K562 (cell line): ENCODE measurements around the gene GGTLC2. TPM values are rescaled to one million over a fixed set of nuclear protein-coding genes. Genes with fewer than 3 reads are reported as not detected.

Source experiments
- ATAC-seq: fragments of 200-7000 bp; cut with Tn5 transposase; 3 replicates; pipeline ENCODE4 v1.9.1; 2020; ENCODE audit warnings: moderate library complexity
- BruUV-seq: library from RNA; stranded (reverse); fragments of 400-500 nt; replicated peaks from 2 replicates; lab custom pipeline; 2021; lab: Mats Ljungman, UMichigan
- CTCF ChIA-PET: fragments of 300-600 bp; formaldehyde crosslinking; extraction: SDS; loops from one replicate; lab custom pipeline; 2021; ENCODE audit warnings: low intra/inter-chr PET ratio; lab: Yijun Ruan, JAX
- POLR2A ChIA-PET: fragments of 300-600, 350-650 bp; sonication (Branson Sonifier 250); formaldehyde crosslinking; extraction: SDS; loops from one replicate; lab custom pipeline; 2021; ENCODE audit warnings: antibody characterized with exemption, inconsistent platforms; lab: Yijun Ruan, JAX
- DNase-seq, 4 experiments: peaks; one replicate each; pipeline versions ENCODE4 v3.0.0 to v3.0.0-alpha.2; 2011 to 2018; ENCODE audit warnings: low spot score in 3 of 4, mixed read lengths in 3 of 4; ENCODE audit errors: extremely low read depth in 1 of 4
- FAIRE-seq: peaks from 2 replicates; lab custom pipeline; 2011; peaks lifted over from hg19 to GRCh38; lab: Jason Lieb, UNC
- H2AFZ ChIP-seq: 2 replicates; pipeline ENCODE4 v1.6.0; 2011; ENCODE audit warnings: low read depth, low read length, control low read depth, inconsistent platforms
- H3K27ac ChIP-seq: fragments of 200-600 bp; 3 replicates; pipeline ENCODE4 v1.8.0; 2011; ENCODE audit warnings: low read depth, mild to moderate bottlenecking, control low read depth, inconsistent platforms, low read length, moderate library complexity, mixed read lengths; ENCODE audit errors: extremely low read depth
- H3K27me3 ChIP-seq, 2 experiments: fragments of 300-600 bp in 1 of 2; 2 replicates in 1 of 2; 3 replicates in 1 of 2; pipeline versions ENCODE4 v1.6.0 to v1.8.0; 2011; ENCODE audit warnings: inconsistent platforms in 2 of 2, low read length in 2 of 2, mild to moderate bottlenecking in 1 of 2, mixed read lengths in 1 of 2, moderate library complexity in 1 of 2; ENCODE audit not compliant: control insufficient read depth in 2 of 2, insufficient read depth in 2 of 2
- H3K36me3 ChIP-seq: fragments of 300-600 bp; 3 replicates; pipeline ENCODE4 v1.8.0; 2011; ENCODE audit warnings: mild to moderate bottlenecking, low read length, inconsistent platforms; ENCODE audit not compliant: control insufficient read depth, insufficient read depth
- H3K4me1 ChIP-seq, 2 experiments: fragments of 200-600 bp in 1 of 2; replicated peaks in 1 of 2; 2 replicates in 1 of 2; 3 replicates in 1 of 2; pipeline versions ENCODE4 v1.5.1 to v1.8.0; 2011; ENCODE audit warnings: inconsistent platforms in 2 of 2, low read length in 2 of 2, mild to moderate bottlenecking in 1 of 2, mixed read lengths in 1 of 2, moderate library complexity in 1 of 2; ENCODE audit not compliant: control insufficient read depth in 2 of 2, insufficient read depth in 2 of 2
- H3K4me2 ChIP-seq: 2 replicates; pipeline ENCODE4 v1.6.1; 2011; ENCODE audit warnings: low read length, control low read depth, inconsistent platforms, mixed read lengths; ENCODE audit not compliant: insufficient read depth
- H3K4me3 ChIP-seq: fragments of 200-600 bp; sonication (generic), shearing (Covaris generic); 2 replicates; pipeline ENCODE4 v1.5.1; 2016; ENCODE audit warnings: control low read depth, inconsistent platforms
- H3K79me2 ChIP-seq: fragments of 200-600 bp; 3 replicates; pipeline ENCODE4 v1.8.0; 2011; ENCODE audit warnings: low read length, inconsistent platforms; ENCODE audit not compliant: control insufficient read depth, insufficient read depth
- H3K9ac ChIP-seq, 2 experiments: 2 replicates each; pipeline versions ENCODE4 v1.6.0 to v1.6.1; 2011; ENCODE audit warnings: low read depth in 2 of 2, low read length in 2 of 2, control low read depth in 1 of 2, inconsistent platforms in 1 of 2, mild to moderate bottlenecking in 1 of 2, mixed read lengths in 1 of 2; ENCODE audit not compliant: insufficient read depth in 1 of 2
- H3K9me1 ChIP-seq: one replicate; pipeline ENCODE4 v1.6.0; 2011; ENCODE audit warnings: inconsistent platforms, mild to moderate bottlenecking, low read length, moderate library complexity; ENCODE audit not compliant: control insufficient read depth, insufficient read depth
- H3K9me3 ChIP-seq: replicated peaks from 2 replicates; pipeline ENCODE4 v1.5.1; 2011; ENCODE audit warnings: low read depth, low read length, inconsistent platforms; ENCODE audit not compliant: control insufficient read depth, insufficient read depth
- H4K20me1 ChIP-seq: replicated peaks from 2 replicates; pipeline ENCODE4 v1.6.1; 2011; ENCODE audit warnings: low read length, inconsistent platforms, mixed read lengths; ENCODE audit not compliant: control insufficient read depth, insufficient read depth
- CEBPZ ChIP-seq: fragments of 150-350 bp; IDR thresholded peaks from 2 replicates; pipeline ENCODE4 v1.6.1; 2014; ENCODE audit warnings: low read depth, mild to moderate bottlenecking, low read length, borderline replicate concordance
- ELK3 ChIP-seq: fragments of 450-650 bp; formaldehyde crosslinking; IDR thresholded peaks from 2 replicates; pipeline ENCODE4 v1.4.0; 2020; ENCODE audit warnings: mild to moderate bottlenecking
- HMGXB4 ChIP-seq: sonication (generic); formaldehyde crosslinking; IDR thresholded peaks from 2 replicates; pipeline ENCODE4 v1.8.1; 2023; ENCODE audit warnings: mild to moderate bottlenecking, missing genetic modification reagents
- HNRNPUL1 ChIP-seq: fragments of 200-400 bp; formaldehyde crosslinking; IDR thresholded peaks from 2 replicates; pipeline ENCODE4 v1.6.1; 2017; ENCODE audit warnings: low read length
- MLX ChIP-seq, 2 experiments: fragments of 450-650 bp in 1 of 2; sonication (generic) in 1 of 2; formaldehyde crosslinking; conservative IDR thresholded peaks; 2 replicates each; pipeline versions ENCODE4 v1.4.0 to v1.8.1; 2020 to 2022; ENCODE audit warnings: mild to moderate bottlenecking in 1 of 2, missing genetic modification reagents in 1 of 2
- NCOR1 ChIP-seq: fragments of 450-650 bp; IDR thresholded peaks from 2 replicates; pipeline ENCODE4 v1.6.1; 2016; ENCODE audit warnings: mild to moderate bottlenecking, moderate library complexity
- NFXL1 ChIP-seq: fragments of 450-650 bp; formaldehyde crosslinking; IDR thresholded peaks from 2 replicates; pipeline ENCODE4 v1.4.0; 2021; ENCODE audit warnings: mild to moderate bottlenecking
- THAP12 ChIP-seq: fragments of 250-450 bp; sonication (Bioruptor Pico); IDR thresholded peaks from 2 replicates; pipeline ENCODE4 v1.9.0; 2021; ENCODE audit warnings: mild to moderate bottlenecking, inconsistent platforms
- VEZF1 ChIP-seq: fragments of 200-800 bp; sonication (Bioruptor generic); IDR thresholded peaks from 2 replicates; pipeline ENCODE4 v1.6.1; 2017; ENCODE audit warnings: missing genetic modification characterization, missing compliant biosample characterization
- WGBS: fragments of 100-300 bp; shearing (Covaris generic); methylation state at CpG from one replicate; pipeline ENCODE4 v1.1.6; 2016; ENCODE audit warnings: low coverage, mixed read lengths; ENCODE audit not compliant: insufficient coverage; ENCODE audit errors: missing lambda C conversion rate; 5-methylcytosine and 5-hydroxymethylcytosine counted together
- in situ Hi-C: fragments of 300-500 bp; cut with MboI; formaldehyde crosslinking; loops from 4 replicates; pipeline ENCODE4 v1.15.0; 2018; ENCODE audit warnings: inconsistent platforms, mixed read lengths
- intact Hi-C: fragments of 100-400 bp; cut with micrococcal nuclease; formaldehyde crosslinking; loops from 2 replicates; pipeline ENCODE4 v1.14.2; 2022
- polyA plus RNA-seq, 8 experiments: library from polyadenylated mRNA; depleted of rRNA in 4 of 8; stranded (reverse) in 5 of 8; unstranded in 3 of 8; fragments of >200 nt; fragmentation: Nextera tagmentation in 2 of 8; fragmentation: Illumina TruSeq in 1 of 8; extraction: Ambion mirVana in 2 of 8; extraction: Trizol in 1 of 8; gene quantifications; 2 replicates each; pipeline versions ENCODE4 v1.2.1 to v1.2.3, GENCODE V29; 2011 to 2014; ENCODE audit warnings: inconsistent platforms in 1 of 8, missing spikeins in 1 of 8
- total RNA-seq, 7 experiments: library from RNA; depleted of rRNA in 6 of 7; stranded (reverse); fragments of >200 nt in 6 of 7; fragmentation: Illumina TruSeq in 2 of 7; extraction: Trizol in 2 of 7; gene quantifications; 2 replicates each; pipeline versions ENCODE4 v1.2.1 to v1.2.3, GENCODE V29; 2011 to 2021; ENCODE audit warnings: low replicate concordance in 1 of 7

Gene GGTLC2
- total and polyA plus RNA-seq, 9 of the 15 experiments (the other 6 are each of a cell fraction or from before 2014, with no cell fraction given), result not detected

GRCh38 chr22:22682196-22682595 is 37.8 kb downstream of the GGTLC2 start:
- Histone ChIP-seq H3K9me1 (no peaks in the 10 kb centered on the region), H4K20me1 (peaks cover 25% of the 10 kb centered on the region), H2AFZ (no peak overlapping the region), H3K4me1 (peaks cover 0 to 6% of the 10 kb centered on the region in 2 experiments; a peak in 3 of 5 replicates), H3K27me3 (peaks cover 2 to 15% of the 10 kb centered on the region in 2 experiments; a peak in 2 of 5 replicates), H3K9me3 (peaks cover 10% of the 10 kb centered on the region), H3K79me2 (no peaks in the 10 kb centered on the region), H3K9ac (no peak overlapping the region), H3K36me3 (no peaks in the 10 kb centered on the region), H3K4me2 (no peak overlapping the region), H3K4me3 (no peak overlapping the region), H3K27ac (no peak overlapping the region; the same call in 2 of the 3 replicates)
- in situ Hi-C loops, result loop anchor here (25.0 kb wide), 1 partner anchor 1395 kb away; no protein-coding TSS in a partner anchor
- FAIRE-seq (no peak), ATAC-seq (no peak), DNase-seq (no peak)
- BruUV-seq, result no TSS peak
- POLR2A ChIA-PET, result interaction anchor here (0.9 kb wide), 1 partner anchor 339 kb away, joined by 3 read pairs; no protein-coding TSS in a partner anchor
- WGBS, result 1% methylated on average over 1 of the region's 1 CpG
- CTCF ChIA-PET, result interaction anchor here (0.9 to 1.5 kb wide), 3 partner anchors 16 to 217 kb away, joined by 3 to 4 read pairs (median 4); no protein-coding TSS in a partner anchor
- intact Hi-C loops, result loop anchor here (10.0 kb wide), 1 partner anchor 327 kb away; no protein-coding TSS in a partner anchor
- TF ChIP-seq VEZF1 (CRISPR knock-in tag), result no peak
- TF ChIP-seq HMGXB4, result peak; percentile 16; the same call in 1 of the 2 replicates
- TF ChIP-seq MLX (CRISPR knock-in tag; conservative IDR thresholded peaks at IDR 0.05), result peak in 1 of 2 experiments; percentile 50; a peak in 1 of 4 replicates
- no peak for TF ChIP-seq CEBPZ
- 0 out of 2 replicates have a peak, but pooled peaks have one; percentile 68 for TF ChIP-seq HNRNPUL1
- no peak for TF ChIP-seq THAP12
- no peak for TF ChIP-seq NFXL1 (CRISPR knock-in tag)
- no peak for TF ChIP-seq NCOR1
- TF ChIP-seq ELK3 (CRISPR knock-in tag), result no peak
